Skeletal muscle tissue (tissue), 4 donors: ENCODE data around the gene HSPH1. TPM values are rescaled to one million over a fixed set of nuclear protein-coding genes. Genes with fewer than 3 reads are reported as not detected.

Experiments
- H3K27ac ChIP-seq: one replicate; pipeline ENCODE4 v1.7.0; 2013; ENCODE audit warnings: mild to moderate bottlenecking, low read depth, low read length, inconsistent platforms
- H3K27me3 ChIP-seq, 3 donors: one replicate each; pipeline ENCODE4 v1.7.0; 2013; ENCODE audit warnings: low read length in 3 of 3; ENCODE audit not compliant: control insufficient read depth in 3 of 3, insufficient read depth in 3 of 3
- H3K36me3 ChIP-seq, 3 donors: one replicate each; pipeline ENCODE4 v1.7.0; 2013; ENCODE audit warnings: low read length in 3 of 3; ENCODE audit not compliant: control insufficient read depth in 3 of 3, insufficient read depth in 3 of 3
- H3K4me1 ChIP-seq, 3 donors: one replicate each; pipeline ENCODE4 v1.7.0; 2013; ENCODE audit warnings: low read length in 3 of 3, mild to moderate bottlenecking in 3 of 3; ENCODE audit not compliant: control insufficient read depth in 3 of 3, insufficient read depth in 3 of 3
- H3K4me3 ChIP-seq, 3 donors: one replicate each; pipeline ENCODE4 v1.7.0; 2013; ENCODE audit warnings: low read length in 3 of 3
- H3K9ac ChIP-seq, 3 donors: one replicate each; pipeline ENCODE4 v1.7.0; 2013; ENCODE audit warnings: low read length in 3 of 3, mild to moderate bottlenecking in 3 of 3, moderate library complexity in 2 of 3, low read depth in 1 of 3
- H3K9me3 ChIP-seq, 3 donors: one replicate each; pipeline ENCODE4 v1.7.0; 2013; ENCODE audit warnings: low read length in 3 of 3; ENCODE audit not compliant: control insufficient read depth in 3 of 3
- total RNA-seq: library from RNA; depleted of rRNA; stranded (reverse); fragments of >200 nt; gene quantifications from one replicate; pipeline ENCODE4 v1.2.3, GENCODE V29; 2014
- donor health status: Osteomylitis.

Gene HSPH1
- total RNA-seq, 1 donor from 2014 or later, result 35.0 TPM

DNA sequence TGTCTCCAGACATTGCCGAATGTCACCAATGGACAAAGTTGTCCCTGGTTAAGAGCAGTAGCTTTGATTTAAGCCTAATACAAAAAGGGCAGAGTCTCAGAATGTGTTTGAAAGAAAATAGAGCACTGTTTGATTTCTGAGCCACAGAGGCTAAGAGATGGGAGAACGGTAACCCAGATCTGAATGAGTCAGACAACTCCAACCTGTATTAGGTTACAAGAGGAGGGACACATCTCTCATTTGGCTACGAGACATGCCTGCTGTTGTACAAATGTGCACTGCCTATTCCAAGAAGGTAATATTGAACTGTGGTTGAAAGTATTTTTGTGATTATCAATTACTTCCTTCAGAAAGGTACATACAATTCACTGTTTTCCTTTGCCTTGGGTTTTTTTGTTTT lies 4.9 kb upstream of the HSPH1 start:
- Histone ChIP-seq H3K4me3 (no peak overlapping the region), H3K27me3 (no peaks in the 10 kb centered on the region), H3K27ac (no peak overlapping the region), H3K9ac (no peak overlapping the region), H3K9me3 (no peaks in the 10 kb centered on the region), H3K36me3 (no peaks in the 10 kb centered on the region), H3K4me1 (peaks cover 4 to 19% (median 14%) of the 10 kb centered on the region in 3 donors)

DNA sequence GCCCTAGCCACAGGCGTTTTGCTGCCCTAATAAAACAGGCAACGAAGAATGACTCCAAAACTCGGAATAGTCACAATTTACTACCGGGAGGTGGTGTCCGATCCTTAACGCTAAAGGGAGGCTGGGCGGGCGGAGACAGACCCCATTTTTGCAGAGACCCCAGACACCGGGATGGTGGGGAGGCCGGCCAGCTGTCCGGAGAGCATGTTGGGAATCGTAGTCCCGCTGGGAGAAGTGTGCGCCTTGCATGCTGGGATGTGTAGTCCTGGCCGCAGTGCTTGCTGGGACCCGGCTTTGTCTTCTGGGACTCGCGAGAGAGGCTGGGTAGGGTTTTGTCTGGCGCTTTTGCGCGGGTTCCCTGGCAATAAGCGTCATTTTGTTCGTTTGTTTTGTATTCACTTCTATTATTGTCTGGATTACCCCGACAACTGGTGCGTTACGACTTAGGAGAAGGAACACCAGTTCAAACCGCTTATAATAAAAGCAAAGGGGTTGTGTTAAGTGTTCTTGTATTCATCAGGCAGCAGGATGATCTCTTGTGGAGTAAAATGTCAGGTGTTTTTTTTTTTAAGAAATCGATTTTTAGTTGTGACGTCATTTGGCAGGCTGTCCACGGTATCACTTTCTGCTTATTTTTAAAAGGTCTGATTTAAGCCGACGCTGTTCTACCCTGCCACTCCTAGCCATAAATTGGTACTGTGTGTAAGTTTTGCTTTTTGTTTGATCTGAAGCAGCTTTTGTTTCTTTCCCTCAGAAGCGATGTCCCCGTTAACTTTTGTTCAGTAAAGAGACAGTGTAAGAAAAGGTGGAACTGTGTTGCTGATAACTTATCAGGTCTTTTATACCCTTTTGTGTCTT lies 676 bp upstream of the HSPH1 start:
- Histone ChIP-seq H3K9ac (peak overlapping the region; percentile 88 to 93 (median 89)), H3K4me3 (peak overlapping the region; percentile 95 to 98 (median 97)), H3K4me1 (peaks cover 12 to 37% (median 25%) of the 10 kb centered on the region in 3 donors), H3K36me3 (peaks cover 0 to 3% (median 0%) of the 10 kb centered on the region in 3 donors), H3K9me3 (no peaks in the 10 kb centered on the region), H3K27me3 (no peaks in the 10 kb centered on the region), H3K27ac (peak overlapping the region; percentile 86)

DNA sequence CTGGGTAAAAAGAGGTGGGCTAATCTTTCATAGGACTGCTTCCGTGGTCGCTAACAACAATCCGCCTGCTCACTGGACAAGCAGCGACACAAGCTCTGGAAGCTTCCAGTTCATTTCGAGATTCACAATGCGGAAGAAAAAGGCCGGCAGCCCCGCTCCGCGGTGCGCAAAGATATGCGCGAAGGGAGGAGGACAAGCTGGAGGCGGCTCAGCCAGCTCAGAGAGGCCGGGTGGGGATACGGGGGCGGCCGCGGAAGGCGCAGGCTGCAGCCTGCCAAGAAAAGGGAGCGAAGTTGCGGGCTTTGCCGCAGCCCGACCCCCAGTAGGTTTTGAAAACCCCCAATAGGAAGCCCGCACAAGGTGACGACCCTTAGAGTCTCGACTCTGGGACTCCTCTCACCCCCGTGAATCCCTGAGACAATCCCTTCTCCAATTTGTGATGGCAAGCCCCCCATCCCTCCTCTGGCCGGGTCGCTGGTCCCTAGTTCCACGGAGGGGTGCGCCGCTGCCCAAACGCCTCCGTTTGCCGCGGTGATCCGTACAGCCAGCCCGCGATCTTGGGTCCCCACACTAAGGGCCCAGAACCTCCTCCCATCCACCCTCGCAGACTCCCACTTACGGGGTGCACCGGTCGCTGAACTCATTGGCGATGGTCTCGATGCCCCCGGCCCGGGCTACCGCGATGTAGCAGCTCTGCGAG lies 697 bp downstream of the HSPH1 start:
- H3K4me3 ChIP-seq, result peak overlapping the region; percentile 95 to 98 (median 97)
- H3K36me3 ChIP-seq, result peaks cover 0 to 3% (median 0%) of the 10 kb centered on the region in 3 donors
- H3K4me1 ChIP-seq, result peaks cover 12 to 27% (median 23%) of the 10 kb centered on the region in 3 donors
- H3K9ac ChIP-seq, result peak overlapping the region; percentile 76 to 87 (median 79)
- H3K27me3 ChIP-seq, result no peaks in the 10 kb centered on the region
- H3K27ac ChIP-seq, result peak overlapping the region; percentile 73
- H3K9me3 ChIP-seq, result no peaks in the 10 kb centered on the region

DNA sequence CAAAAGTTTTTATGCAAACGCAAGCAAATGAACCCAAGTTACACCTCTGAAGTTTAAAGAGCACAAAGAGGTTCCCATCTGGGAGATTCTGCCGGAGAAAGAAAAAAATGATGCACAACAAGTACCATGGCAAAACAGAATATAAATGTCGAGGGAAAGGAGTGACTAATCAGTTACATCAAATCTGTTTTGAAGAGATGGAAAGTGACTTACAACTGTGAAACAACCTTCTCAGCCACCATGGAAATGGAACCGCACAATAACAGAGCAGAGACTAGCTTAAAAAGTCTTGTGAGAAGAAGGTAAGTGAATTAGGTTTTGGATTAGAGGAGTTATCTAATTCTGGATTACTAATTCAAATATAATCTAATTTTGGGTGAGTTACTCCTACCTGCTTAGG lies 2.4 kb downstream of the HSPH1 start:
- no peak overlapping the region for H3K9ac ChIP-seq

DNA sequence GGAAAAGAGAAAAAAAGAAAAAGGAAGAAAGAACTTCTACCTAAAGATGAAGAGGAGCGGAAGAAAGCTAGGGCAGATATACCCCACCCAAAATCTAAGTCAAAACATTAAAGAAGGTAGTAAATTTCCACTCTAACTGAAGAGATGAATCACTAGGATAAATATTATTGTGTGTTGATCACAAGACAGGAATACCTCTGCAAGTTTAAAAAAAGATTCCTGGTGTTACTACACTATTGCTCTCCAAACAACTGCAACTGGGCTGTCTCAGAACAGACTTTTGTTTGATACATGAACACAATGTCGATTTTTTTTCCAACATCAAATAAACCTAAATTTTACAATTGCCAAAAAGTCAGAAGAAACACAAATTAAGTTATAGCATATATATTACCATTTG lies 6.8 kb downstream of the HSPH1 start:
- H3K4me3 ChIP-seq, result no peak overlapping the region
- no peak overlapping the region for H3K9ac ChIP-seq
- H3K27me3 ChIP-seq, result no peaks in the 10 kb centered on the region
- no peaks in the 10 kb centered on the region for H3K9me3 ChIP-seq
- H3K36me3 ChIP-seq, result peaks cover 6 to 42% (median 25%) of the 10 kb centered on the region in 3 donors
- peak overlapping the region; percentile 20 for H3K27ac ChIP-seq
- H3K4me1 ChIP-seq, result peaks cover 2 to 6% (median 3%) of the 10 kb centered on the region in 3 donors

More for the DNA sequence above, 2.4 kb downstream of the HSPH1 start:
- Histone ChIP-seq H3K4me1 (peaks cover 12 to 27% (median 23%) of the 10 kb centered on the region in 3 donors), H3K27me3 (no peaks in the 10 kb centered on the region), H3K9me3 (no peaks in the 10 kb centered on the region), H3K27ac (no peak overlapping the region), H3K36me3 (peaks cover 0 to 11% (median 4%) of the 10 kb centered on the region in 3 donors), H3K4me3 (no peak overlapping the region)

DNA sequence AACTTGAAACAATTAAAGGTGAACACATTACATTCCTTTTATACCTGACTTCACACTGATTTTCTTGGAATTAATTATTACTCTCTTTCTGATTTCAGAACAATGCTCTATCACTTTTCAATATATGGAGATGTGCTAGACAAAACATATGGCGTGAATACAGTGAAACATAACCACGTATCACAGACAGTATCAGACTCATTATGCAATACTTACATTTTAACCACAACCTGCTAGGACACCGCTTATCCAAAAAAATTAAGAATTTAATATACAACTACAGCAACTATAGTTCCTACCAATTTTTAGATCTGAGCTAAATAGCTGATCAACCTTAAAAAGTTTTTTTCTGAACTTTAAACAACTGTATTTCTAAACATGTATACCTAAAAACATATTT lies 9.9 kb downstream of the HSPH1 start:
- Histone ChIP-seq H3K4me1 (no peaks in the 10 kb centered on the region), H3K36me3 (peaks cover 16 to 58% (median 52%) of the 10 kb centered on the region in 3 donors), H3K27me3 (no peaks in the 10 kb centered on the region), H3K27ac (no peak overlapping the region), H3K9ac (no peak overlapping the region), H3K9me3 (no peaks in the 10 kb centered on the region), H3K4me3 (no peak overlapping the region)

DNA sequence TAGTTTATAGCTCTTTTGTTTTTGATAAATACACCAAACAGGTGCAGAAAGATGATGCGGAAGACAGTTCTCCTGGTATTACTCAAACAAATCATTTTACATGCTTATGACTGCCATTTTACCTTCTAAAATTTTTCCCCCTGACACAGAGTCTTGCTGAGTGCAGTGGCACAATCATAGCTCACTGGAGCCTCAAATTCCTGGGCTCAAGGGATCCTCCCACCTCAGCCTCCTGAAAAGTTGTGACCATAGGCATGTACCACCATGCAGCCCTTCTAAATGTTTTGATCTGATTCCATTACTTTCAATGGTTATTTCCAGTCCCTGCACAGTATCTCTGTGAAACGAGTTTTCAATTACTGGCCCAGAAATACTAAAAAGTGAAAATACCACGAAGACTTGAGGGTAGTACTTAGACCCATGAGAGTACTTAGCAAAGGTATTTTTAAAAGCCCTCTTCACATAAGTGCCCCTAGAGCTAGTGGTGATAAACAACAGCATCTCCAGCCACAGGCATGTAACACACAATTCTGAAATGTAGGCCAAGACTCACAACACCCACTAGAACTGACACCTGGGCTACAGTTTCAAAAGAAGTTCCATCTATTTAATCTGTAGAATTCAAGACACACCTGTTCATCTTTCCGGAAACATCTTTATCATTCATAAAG lies 11.3 kb downstream of the HSPH1 start:
- no peak overlapping the region for H3K4me3 ChIP-seq

DNA sequence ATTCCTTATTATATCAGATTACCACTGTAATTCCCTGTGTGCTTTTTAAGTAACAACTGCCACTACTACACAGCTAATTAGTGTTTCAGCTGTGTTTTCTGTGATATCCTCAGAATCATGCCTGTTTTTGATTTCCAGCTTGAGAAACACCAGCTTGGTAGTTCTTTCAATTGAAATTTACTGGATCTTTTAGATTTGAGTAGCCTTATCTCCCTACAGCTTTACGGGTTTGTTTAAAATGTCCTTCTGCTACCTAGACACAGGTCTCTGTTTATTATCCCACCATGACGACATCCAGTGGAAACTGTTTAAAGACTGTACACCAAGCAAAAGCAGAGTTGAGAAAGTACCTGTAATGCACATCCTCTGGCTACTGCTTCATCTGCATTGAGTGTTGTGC lies 12.1 kb downstream of the HSPH1 start:
- no peak overlapping the region for H3K4me3 ChIP-seq
- H3K36me3 ChIP-seq, result peaks cover 19 to 69% (median 67%) of the 10 kb centered on the region in 3 donors
- H3K4me1 ChIP-seq, result no peaks in the 10 kb centered on the region
- H3K27me3 ChIP-seq, result no peaks in the 10 kb centered on the region
- H3K9ac ChIP-seq, result no peak overlapping the region
- no peaks in the 10 kb centered on the region for H3K9me3 ChIP-seq
- no peak overlapping the region for H3K27ac ChIP-seq

More for the DNA sequence above, 11.3 kb downstream of the HSPH1 start:
- H3K27ac ChIP-seq, result no peak overlapping the region
- H3K36me3 ChIP-seq, result peaks cover 19 to 62% (median 61%) of the 10 kb centered on the region in 3 donors
- no peaks in the 10 kb centered on the region for H3K9me3 ChIP-seq
- no peaks in the 10 kb centered on the region for H3K4me1 ChIP-seq
- H3K9ac ChIP-seq, result no peak overlapping the region
- H3K27me3 ChIP-seq, result no peaks in the 10 kb centered on the region

DNA sequence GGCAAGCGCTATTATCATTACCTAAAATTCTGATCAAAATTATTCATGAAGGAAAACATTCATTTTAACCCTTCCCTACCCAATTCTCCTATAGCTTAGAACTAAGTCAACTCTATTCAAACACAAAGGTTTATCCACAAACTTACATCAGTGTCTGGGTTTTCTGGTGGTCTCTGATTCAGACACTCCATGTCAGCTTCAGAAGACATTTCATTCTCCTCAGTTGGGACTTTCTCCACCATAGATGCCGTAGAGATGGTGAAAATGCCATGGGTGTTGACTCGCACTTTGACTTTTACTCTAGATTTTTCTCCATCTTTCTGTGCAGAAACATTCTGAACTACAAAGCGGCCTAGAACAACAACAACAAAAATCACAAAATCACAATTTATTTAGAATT lies 16.3 kb downstream of the HSPH1 start:
- Histone ChIP-seq H3K36me3 (peaks cover 14 to 58% (median 54%) of the 10 kb centered on the region in 3 donors), H3K9ac (no peak overlapping the region), H3K27me3 (no peaks in the 10 kb centered on the region), H3K4me3 (no peak overlapping the region), H3K4me1 (no peaks in the 10 kb centered on the region), H3K27ac (no peak overlapping the region), H3K9me3 (no peaks in the 10 kb centered on the region)
